CD4-positive, alpha-beta T cell treated with Interleukin-6 at 100 ng/mL for 8 hours (primary cell): ENCODE results near the gene ARPIN.
A peak's percentile ranks its signal among the peaks of the same experiment; 100 is the strongest.
"Not testable (repeated sequence)": the region's sequence is repeated elsewhere in the genome, so short reads cannot be mapped to it uniquely, and the experiment has no call there.

ENCODE experiments used
- DNase-seq: peaks from one replicate; pipeline ENCODE4 v3.0.0-alpha.2; 2020; ENCODE audit warnings: mixed read lengths, low spot score

ARPIN gene

DNA sequence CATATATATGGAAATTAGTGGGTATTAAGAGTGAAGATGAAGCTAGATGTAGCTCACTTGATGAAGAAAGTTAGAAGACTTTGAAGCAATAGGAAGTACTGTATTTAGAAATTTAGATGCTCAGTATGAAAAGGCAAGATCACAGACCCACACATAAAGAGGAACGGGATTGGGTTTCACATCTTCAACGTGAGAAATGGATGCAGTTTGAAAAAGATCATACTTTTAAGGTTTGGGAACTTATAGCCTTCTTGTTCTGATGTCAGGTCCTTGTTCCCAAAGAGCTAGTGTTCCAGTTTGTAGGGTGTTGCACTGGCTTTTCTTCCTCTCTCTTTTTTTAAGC lies 35.7 kb downstream of the ARPIN start:
- no peak for DNase-seq

DNA sequence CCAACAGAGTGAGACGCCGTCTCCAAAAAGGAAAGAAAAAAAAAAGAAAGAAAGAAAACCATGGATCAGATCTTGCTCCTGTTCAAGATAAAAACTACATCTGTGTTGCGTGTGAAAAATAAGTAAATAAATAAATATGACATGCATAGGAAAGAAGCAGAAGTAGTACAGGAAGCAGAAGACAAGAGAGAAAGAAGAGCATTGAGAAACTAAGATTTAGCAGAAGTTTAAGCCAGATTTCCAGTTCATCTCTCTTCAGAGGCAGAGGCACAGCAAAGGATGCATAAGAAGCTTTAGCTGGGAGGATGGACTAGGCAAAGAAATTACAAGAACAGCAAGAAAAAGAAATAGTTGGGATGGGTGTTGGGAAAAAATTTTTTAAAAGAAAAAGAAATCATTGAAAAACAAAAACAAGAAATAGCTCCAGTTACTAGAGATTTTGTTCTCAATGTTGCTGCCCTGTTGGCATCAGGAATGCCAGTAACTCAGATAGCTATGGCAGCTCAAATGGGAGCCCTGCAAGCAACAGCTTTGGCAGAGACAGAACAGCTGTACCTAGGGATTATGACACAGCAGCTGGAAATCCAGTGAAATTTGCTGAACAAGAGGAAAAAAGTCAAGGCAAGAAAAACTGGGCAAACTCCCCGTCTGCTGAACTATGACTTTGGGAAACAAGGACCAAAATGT lies 36.2 kb downstream of the ARPIN start:
- no peak for DNase-seq

DNA sequence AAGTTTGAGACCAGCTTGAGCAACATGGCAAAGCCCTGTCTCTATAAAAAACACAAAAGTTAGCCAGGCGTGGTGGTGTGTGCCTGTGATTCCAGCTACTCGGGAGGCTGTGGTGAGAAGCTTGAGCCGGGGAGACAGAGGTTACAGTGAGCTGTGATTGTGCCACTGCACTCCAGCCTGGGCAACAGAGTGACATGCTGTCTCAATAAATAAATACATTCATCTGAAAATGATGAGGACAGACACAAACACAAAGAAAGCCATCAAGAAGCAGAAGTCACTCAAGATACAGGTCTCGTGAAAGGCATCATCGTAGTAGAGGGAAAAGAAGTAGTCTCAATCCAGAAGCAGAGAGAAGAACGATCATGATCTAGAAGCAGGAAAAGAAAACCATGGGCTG lies 37.0 kb downstream of the ARPIN start:
- DNase-seq, result no peak

DNA sequence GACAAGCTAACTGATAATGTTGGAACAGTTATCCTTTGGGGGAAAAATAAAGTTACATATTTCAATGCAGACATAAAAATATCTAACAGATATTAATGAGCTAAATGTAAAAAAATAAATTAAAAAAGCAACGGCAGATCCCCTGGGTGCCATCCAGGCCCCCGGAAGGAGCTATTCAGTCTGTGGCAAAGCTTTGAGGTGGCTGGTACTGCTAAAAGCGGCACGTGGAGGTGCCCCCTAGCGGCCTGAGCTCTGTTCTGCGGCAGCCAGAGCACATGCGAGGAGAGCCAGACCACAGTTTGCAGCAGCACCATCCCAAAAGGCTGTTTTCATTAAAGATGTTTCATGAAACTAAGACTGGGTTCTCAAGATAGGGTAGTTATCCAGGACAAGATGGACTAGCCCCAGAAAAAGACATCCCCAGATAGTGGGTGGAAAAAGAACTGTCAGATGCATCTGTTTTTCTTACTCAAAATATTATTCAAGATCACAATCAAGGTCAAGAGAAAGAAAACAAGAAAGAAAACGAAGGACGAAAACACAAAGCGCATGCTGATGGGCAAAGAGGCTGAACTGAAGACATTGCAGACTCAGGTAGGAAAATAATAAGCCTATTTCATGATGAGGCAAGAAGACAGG lies 37.7 kb downstream of the ARPIN start:
- DNase-seq, result peak; percentile 80

DNA sequence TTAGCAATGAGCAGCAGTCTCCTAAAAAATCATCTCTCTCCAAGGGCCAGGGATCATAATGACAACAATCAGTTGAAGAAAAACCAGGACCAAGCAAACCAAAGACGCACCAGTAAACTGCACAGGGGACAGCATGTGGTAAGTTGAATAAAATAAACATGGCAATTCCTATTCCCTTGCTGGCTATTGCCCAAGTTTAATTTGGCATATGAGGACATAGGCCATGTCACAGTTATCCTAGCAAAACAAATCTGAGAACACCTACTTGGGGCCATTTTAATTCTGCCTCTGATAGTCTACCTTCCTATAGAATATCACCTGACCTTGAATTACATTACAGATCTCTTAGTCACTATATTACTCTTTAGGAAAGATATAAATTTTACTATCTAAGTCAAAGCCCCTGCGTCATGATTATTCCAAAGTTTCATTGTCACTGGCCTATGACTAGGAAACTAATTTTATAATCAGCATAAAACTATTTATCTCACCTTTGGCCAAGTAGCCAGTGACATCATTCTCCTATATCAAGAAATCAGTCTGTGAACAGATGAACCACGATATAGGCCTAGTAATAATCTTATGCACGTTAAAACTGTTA lies 42.0 kb downstream of the ARPIN start:
- DNase-seq, result no peak

DNA sequence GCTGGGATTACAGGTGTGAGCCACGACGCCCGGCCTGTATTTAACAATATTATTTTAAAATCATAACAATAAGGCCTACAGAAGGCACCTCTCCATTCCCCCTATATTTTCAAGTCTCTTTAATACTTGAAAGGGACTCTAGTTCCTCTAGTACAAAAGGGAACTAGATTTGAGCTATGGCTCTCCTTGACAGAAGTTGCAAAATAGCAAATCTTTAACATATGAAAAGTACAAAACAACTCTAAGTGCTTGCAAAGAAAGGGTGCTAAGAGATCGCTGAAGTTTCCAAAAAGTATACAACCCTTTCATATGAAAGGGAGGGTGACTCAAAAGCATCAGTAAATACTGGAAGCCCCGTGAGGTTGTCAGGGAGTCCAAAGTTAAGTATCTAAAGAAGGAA lies 42.7 kb downstream of the ARPIN start:
- DNase-seq, result no peak

DNA sequence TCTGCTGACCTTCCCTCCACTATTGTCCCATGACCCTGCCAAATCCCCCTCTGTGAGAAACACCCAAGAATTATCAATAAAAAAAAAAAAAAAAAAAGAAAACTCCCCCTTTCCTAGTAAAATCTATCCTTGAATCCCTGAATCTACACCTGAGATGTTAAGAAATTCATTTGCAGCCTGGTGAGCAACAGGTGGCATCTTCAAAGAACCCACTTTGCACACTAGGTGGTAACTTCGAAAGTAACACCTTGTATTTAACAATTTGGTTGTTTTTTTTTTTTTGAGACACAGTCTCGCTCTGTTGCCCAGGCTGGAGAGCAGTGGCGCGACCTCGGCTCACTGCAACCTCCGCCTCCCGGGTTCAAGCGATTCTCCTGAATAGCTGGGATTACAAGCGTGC lies 43.3 kb downstream of the ARPIN start:
- not testable (repeated sequence) for DNase-seq

DNA sequence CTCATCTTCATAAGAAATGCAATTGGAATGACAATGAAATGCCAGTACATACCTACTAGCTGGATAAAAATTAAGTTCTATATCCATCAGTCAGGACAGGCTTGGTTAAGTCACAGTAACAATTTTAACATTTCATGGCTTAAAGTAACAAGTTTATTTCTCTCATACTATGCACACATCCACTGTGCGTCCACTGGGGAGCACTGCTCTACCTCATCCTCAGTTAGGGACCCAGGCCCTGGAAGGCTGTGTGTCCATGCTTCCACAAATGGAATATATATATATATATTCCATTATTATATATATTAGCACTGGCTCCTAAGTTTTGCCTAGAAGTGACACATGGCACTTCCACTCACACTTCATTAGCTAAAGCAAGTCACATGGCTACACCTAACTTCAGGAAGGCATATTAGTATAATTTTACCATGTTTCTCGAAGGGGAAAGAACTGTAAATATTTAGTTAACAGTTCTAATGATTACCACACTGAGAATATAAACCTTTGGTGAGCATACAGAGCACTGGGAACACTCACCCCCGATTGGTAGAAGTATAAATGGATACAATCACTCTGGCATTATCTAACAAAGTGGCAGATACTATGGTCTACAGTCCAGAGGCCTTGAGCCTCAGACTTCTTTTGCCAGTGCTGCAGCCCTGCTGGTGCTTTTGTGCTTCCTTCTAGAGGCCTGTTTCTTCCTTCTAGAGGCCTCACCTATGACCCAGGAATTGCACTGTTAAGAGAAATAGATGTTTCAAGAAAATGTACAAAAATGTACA lies 47.6 kb downstream of the ARPIN start:
- no peak for DNase-seq

DNA sequence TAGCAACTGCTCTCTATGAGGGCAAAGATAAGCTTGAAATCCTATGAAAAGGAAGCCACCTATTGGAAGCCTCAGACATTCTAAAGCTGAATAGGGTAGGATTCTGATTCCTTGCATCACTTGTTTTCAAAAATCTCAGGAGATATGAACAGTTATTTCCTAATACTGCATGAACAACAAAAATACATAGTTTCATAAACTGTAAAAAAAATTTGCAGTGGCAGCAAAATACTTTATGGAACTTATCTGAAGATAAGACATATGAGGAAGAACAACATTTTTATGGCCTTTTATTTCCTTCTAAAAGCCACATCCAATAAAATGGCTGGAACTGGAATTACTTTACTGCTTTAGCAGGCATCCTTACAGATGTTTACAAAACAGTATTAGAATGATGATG lies 48.8 kb downstream of the ARPIN start:
- no peak for DNase-seq

DNA sequence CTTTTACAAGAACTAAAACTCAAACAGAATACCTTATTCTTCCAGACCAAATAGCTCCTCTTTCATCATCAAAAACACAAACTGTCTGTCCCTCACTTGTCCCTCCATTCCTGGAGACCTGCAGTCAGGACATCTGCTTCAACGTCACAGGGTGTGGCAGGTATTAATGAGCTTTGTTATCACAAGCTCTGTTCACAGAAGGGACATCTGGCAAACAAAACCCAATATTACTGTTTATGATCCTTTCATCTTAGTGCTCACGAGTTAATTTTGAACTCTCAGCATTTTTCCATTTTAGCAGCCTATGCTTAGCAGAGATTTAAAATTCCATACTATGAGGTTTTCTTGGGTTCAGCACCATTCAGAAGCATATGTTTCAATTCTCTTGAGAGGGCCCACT lies 51.9 kb downstream of the ARPIN start:
- DNase-seq, result no peak

DNA sequence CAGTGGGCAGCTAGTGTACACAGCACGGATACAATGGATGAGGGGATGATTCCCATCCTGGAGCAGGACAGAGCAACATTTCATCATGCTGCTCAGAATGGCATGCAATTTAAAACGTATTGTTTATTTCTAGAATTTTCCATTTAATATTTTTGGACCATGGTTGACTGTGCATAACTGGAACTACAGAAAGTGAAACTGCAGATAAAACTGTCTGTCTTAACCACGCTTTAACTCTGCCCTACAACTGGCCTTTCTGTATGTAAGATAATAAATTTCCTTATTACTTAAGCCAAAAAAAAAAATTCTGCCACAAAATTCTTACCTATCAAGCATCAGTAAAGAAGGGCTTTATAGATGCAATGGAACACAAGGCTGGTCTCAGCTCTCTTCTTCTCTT lies 52.3 kb downstream of the ARPIN start:
- DNase-seq, result no peak

DNA sequence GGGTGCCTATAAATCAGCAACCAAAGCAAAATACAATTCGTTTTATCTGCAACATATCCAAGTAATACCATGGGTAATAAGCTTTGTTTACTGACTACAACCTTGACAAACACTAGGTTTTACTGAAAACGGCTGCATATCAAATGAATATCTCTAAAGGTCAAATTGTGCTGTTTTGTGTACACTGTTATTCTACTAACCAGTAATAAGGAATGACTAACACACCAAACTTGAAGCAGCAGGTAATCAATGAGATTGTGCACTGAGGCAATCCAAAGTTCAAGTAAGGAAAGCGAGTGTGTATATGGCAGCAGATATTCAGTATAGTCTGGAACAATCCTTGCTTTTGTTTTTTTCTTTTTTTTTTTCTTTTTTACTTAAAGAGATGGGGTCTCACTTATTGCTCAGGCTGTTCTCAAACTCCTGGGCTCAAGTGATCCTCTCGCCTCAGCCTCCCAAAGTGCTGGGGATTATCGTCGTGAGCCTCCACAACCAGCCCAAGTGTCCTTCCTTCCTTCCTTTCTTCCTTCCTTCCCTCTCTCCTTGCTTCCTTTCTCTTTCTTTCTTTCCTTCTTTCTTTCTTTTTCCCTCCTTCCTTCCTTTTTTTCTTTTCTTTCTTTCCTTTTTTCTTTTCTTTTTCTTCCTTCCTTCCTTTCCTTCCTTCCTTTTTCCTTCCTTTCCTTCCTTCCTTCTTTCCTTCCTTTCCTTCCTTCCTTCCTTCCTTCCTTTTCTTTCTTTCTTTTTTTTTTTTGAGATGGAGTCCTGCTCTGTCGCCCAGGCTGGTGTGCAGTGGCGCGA lies 53.9 kb downstream of the ARPIN start:
- DNase-seq, result no peak

DNA sequence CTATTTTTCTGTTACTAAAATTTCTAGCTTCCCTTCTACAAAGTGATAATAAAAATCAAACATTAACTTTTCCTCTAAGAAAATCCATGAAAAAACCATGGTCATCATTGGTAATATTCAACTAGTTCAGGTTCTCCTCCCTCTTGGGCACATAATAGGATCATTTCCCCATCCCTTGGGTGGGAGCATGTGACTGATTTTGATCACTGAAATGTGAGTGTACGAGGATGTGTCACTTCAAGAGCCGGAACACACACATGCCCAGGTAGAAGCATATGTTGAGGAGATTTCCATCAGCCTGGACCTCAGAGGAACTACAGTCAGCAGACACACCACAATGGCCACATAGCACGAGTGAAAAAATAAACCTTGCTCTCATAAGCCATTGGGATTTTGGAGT lies 55.1 kb downstream of the ARPIN start:
- no peak for DNase-seq

DNA sequence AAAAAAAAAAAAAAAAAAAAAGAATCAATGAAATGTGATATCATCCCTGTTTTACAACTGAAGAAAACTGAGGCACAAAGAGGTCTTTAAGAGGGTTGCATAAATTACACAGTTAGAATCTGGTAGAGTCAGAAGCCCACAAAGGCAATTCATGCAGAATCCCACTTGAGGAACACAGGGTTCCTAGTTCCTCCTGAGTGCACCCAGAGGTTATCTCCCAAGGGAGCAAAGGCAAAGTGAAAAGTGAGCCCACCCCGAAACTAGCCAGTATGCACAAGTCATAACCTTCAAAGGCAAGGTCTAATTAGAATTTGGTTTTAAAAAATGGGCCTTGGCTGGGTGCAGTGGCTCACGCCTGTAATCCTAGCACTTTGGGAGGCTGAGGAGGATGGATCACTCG lies 56.8 kb downstream of the ARPIN start:
- DNase-seq, result no peak

DNA sequence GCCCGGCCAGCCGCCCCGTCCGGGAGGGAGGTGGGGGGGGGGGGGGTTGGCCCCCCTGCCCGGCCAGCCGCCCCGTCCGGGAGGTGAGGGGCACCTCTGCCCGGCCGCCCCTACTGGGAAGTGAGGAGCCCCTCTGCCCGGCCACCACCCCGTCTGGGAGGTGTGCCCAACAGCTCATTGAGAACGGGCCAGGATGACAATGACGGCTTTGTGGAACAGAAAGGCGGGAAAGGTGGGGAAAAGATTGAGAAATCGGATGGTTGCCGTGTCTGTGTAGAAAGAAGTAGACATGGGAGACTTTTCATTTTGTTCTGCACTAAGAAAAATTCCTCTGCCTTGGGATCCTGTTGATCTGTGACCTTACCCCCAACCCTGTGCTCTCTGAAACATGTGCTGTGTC lies 57.9 kb downstream of the ARPIN start:
- not testable (repeated sequence) for DNase-seq

DNA sequence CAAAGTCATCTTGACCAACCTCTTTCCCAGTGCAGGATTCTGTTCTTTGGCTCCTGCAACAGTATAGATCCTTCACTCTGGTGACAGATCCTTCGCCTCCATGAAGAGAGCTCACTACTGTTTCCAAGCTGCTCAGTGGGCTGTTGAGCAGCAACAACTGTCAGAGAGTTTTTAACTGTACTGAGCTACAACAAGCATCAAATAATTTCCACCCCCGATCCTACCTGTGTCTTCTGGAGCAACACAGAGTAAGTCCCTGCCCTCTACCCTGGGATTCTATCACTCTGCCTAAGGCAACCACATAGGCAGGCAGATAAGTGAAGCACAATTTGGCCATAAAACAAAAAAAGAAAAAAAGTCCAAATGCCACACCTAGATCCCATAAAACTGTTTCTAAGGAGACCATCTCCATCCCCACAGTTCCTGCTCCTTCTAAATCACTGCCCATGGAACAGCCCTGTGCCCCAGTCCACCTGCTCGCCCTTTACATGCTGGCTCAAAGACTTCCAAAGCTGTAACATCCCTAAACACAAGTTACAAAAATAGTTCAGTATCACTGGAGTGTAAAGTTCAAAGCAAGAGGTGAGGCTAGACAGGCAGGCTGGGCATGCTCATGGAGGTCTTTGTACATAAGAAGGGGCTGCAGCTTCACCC lies 60.3 kb downstream of the ARPIN start:
- DNase-seq, result no peak

DNA sequence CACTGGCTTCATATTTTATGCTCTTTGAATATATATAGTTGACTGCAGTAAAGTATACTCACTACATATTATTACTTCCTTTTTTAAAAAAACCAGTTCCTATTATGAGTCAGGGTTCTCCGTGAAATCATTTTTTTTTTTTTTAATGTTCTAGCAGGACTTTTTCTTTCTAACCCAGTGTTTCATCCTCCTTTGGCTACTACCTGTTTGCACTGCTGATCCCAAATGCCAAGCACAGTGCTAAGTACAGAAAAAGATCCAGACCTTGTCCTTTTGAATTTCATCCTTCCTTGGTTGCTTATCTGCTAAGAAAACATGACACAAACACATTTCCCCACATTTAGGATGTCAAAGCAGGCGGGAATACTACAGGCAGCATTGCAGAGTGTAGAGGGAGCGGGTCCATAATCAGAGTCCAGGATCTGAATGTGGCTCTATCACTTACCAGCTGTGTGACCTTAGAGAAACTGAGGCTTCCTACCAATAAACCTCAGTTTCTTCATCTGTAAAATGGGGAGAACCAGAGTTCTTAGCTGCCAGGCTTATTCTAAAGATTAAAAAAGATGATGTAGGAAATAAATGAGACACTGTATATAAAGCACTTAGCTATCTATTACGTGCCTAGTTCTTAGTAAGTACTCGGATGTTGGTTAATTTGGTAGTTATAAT lies 60.9 kb downstream of the ARPIN start:
- DNase-seq, result no peak

DNA sequence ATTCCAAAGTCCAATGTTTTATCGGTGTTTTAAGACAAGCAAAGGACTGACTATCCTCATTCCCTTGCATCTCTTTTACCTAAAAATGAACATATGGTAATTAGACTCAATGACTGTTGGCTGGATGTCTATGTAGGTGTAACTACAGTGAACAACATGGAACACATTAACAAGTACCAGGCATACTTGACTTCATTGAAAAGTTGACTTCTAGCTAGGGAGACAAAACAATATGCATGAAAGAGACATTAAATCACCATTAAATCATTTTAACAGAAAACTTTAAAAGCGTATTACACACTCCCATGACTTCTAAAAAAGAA lies 63.8 kb downstream of the ARPIN start:
- DNase-seq, result no peak

DNA sequence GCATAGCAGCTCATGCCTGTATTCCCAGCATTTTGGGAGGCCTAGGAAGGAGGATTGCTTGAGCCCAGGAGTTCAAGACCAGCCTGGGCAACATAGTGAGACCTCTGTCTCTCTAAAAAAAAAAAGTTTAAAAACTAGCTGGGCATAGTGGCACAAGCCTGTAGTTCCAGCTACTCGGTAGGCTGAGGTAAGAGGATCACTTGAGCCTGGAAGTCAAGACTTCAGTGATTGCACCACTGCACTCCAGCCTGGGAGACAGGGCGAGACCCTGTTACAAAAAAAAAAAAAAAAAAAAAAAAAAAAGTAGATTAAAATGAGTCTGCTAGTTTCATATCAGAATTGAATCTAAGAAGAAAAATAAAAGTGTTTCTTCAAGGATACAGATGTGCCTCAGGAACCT lies 65.7 kb downstream of the ARPIN start:
- no peak for DNase-seq

DNA sequence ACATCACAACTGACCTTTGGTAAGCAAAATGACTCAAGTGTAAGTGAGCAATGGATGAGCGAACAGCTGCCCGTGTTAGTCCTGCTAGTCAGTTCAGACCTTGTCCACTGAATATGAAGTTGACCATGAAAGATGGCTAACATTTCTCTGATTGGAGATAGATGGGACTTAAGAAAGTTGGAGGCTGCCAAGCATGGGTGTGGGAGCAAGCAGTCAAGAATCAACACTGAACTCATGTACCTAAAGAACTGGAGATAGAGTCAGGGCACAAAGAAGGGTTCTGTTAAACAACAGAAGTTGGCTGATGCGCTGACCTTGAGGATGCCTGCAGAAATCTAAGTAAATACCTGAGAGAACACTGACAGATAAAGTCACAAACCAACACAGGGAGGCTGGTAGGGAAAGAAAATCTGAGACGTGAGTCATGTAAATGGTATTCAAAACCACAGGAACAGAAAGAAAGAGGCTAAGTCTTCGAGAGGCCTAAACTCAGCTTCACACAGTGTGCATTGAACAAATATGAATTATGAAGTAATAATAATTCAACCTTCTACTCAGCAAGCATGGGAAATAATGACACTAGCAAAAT lies 67.4 kb downstream of the ARPIN start:
- DNase-seq, result no peak
